Measurements from ENCODE around the gene RRAS.

RRAS gene

GRCh38 chr19:49599378-49600295, 40.3 kb downstream of the RRAS start:
- Histone ChIP-seq H3K9ac (ENCODE audit: low read length) (no peak overlapping the region), H3K9me3 (ENCODE audit: control insufficient read depth, insufficient read depth, low read depth, low read length) (no peaks in the 10 kb centered on the region), H3K4me1 (ENCODE audit: control insufficient read depth, insufficient read depth, low read length) (no peaks in the 10 kb centered on the region), H3K36me3 (ENCODE audit: control insufficient read depth, insufficient read depth, low read length) (peaks cover 88% of the 10 kb centered on the region), H3K4me3 (ENCODE audit: low read depth, low read length) (no peak overlapping the region), H3K27me3 (ENCODE audit: control insufficient read depth, insufficient read depth, low read length) (no peaks in the 10 kb centered on the region), H3K27ac (ENCODE audit: low read depth, low read length) (no peak overlapping the region)

DNA sequence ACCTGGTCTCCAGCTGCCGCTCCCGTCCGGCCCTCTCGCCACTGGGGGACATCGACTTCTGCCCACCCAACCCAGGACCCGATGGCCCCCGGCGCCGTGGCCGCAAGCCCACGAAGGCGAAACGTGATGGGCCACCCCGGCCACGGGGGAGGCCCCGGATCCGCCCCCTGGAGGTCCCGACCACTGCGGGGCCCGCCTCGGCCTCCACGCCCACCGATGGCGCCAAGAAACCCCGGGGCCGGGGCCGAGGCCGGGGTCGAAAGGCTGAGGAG, 42.3 kb downstream of the RRAS start:
- Histone ChIP-seq H3K36me3 (ENCODE audit: control insufficient read depth, insufficient read depth, low read length) (peaks cover 80% of the 10 kb centered on the region), H3K27me3 (ENCODE audit: control insufficient read depth, insufficient read depth, low read length) (no peaks in the 10 kb centered on the region), H3K4me3 (ENCODE audit: low read depth, low read length) (no peak overlapping the region), H3K9me3 (ENCODE audit: control insufficient read depth, insufficient read depth, low read depth, low read length) (no peaks in the 10 kb centered on the region), H3K9ac (ENCODE audit: low read length) (no peak overlapping the region), H3K4me1 (ENCODE audit: control insufficient read depth, insufficient read depth, low read length) (peaks cover 7% of the 10 kb centered on the region; the same call in 1 of the 2 replicates), H3K27ac (ENCODE audit: low read depth, low read length) (no peak overlapping the region)

DNA sequence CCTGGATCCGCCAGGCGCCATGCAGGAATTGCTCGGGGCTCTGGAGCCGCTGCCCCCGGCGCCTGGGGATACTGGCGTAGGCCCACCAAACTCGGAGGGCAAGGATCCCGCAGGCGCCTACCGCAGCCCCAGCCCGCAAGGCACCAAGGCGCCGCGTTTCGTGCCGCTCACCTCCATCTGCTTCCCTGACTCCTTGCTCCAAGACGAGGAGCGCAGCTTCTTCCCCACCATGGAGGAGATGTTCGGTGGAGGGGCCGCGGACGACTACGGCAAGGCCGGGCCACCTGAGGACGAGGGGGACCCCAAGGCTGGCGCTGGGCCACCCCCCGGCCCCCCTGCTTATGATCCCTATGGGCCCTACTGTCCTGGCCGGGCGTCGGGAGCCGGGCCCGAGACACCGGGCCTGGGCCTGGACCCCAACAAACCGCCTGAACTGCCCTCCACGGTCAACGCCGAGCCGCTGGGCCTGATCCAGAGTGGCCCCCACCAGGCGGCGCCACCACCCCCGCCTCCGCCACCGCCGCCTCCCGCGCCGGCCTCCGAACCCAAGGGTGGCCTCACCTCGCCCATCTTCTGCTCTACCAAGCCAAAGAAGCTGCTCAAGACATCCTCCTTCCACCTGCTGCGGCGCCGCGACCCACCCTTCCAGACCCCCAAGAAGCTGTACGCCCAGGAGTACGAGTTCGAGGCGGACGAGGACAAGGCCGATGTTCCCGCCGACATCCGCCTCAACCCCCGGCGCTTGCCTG, 42.8 kb downstream of the RRAS start:
- Histone ChIP-seq H3K27me3 (ENCODE audit: control insufficient read depth, insufficient read depth, low read length) (no peaks in the 10 kb centered on the region), H3K36me3 (ENCODE audit: control insufficient read depth, insufficient read depth, low read length) (peaks cover 75% of the 10 kb centered on the region), H3K9me3 (ENCODE audit: control insufficient read depth, insufficient read depth, low read depth, low read length) (no peaks in the 10 kb centered on the region), H3K27ac (ENCODE audit: low read depth, low read length) (no peak overlapping the region), H3K4me1 (ENCODE audit: control insufficient read depth, insufficient read depth, low read length) (peaks cover 7% of the 10 kb centered on the region; the same call in 1 of the 2 replicates), H3K9ac (ENCODE audit: low read length) (no peak overlapping the region), H3K4me3 (ENCODE audit: low read depth, low read length) (no peak overlapping the region)

DNA sequence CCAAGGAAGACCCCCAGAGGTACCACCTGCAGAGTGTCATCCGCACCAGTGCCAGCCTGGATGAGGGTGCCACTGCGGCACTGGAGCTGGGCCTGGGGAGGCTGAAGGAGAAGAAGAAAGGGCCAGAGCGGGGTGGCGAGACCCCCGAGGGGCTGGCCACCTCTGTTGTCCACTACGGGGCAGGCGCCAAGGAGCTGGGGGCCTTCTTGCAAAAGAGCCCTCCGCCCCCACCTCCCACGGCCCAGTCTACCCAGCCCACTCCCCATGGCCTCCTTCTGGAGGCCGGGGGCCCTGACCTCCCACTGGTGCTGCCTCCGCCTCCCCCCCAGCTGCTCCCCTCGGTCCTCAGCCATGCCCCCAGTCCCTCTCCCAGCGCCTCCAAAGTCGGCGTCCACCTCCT, 43.5 kb downstream of the RRAS start:
- Histone ChIP-seq H3K4me1 (ENCODE audit: control insufficient read depth, insufficient read depth, low read length) (peaks cover 7% of the 10 kb centered on the region; the same call in 1 of the 2 replicates), H3K36me3 (ENCODE audit: control insufficient read depth, insufficient read depth, low read length) (peaks cover 69% of the 10 kb centered on the region), H3K27me3 (ENCODE audit: control insufficient read depth, insufficient read depth, low read length) (no peaks in the 10 kb centered on the region), H3K9me3 (ENCODE audit: control insufficient read depth, insufficient read depth, low read depth, low read length) (no peaks in the 10 kb centered on the region), H3K9ac (ENCODE audit: low read length) (no peak overlapping the region), H3K4me3 (ENCODE audit: low read depth, low read length) (no peak overlapping the region), H3K27ac (ENCODE audit: low read depth, low read length) (no peak overlapping the region)

DNA sequence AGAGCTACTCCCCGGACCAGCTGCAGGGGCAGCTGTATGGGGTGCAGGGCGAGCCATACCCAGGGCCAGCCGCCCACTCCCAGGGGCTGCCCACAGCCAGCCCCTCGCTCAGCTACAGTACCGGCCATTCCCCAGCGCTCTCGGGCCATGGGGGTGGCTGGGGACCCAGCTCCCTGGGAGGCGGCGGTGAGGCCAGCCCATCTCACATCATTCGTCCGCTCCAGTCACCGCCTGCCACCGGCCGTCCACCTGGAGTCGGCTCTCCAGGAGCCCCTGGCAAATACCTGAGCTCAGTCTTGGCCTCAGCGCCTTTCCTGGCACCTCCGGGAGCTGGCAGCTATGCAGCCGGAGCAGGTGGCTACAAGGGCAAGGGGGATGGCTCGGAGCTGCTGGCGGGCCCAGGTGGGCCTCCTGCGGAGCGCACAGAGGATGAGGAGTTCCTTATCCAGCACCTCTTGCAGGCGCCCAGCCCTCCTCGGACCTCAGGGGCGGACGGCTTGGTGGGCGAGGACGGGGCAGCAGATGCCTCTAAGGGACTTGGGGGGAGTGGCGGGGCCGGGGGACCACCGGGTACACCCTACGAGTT, 44.0 kb downstream of the RRAS start:
- H3K27ac ChIP-seq (ENCODE audit: low read depth, low read length), result no peak overlapping the region
- no peaks in the 10 kb centered on the region for H3K27me3 ChIP-seq (ENCODE audit: control insufficient read depth, insufficient read depth, low read length)
- peaks cover 64% of the 10 kb centered on the region for H3K36me3 ChIP-seq (ENCODE audit: control insufficient read depth, insufficient read depth, low read length)
- no peak overlapping the region for H3K9ac ChIP-seq (ENCODE audit: low read length)
- H3K4me3 ChIP-seq (ENCODE audit: low read depth, low read length), result no peak overlapping the region
- no peaks in the 10 kb centered on the region for H3K9me3 ChIP-seq (ENCODE audit: control insufficient read depth, insufficient read depth, low read depth, low read length)
- peaks cover 7% of the 10 kb centered on the region; the same call in 1 of the 2 replicates for H3K4me1 ChIP-seq (ENCODE audit: control insufficient read depth, insufficient read depth, low read length)

- Histone ChIP-seq H3K27ac (ENCODE audit: low read depth, low read length) (no peak overlapping the region), H3K9ac (ENCODE audit: low read length) (no peak overlapping the region), H3K27me3 (ENCODE audit: control insufficient read depth, insufficient read depth, low read length) (no peaks in the 10 kb centered on the region), H3K4me3 (ENCODE audit: low read depth, low read length) (no peak overlapping the region), H3K4me1 (ENCODE audit: control insufficient read depth, insufficient read depth, low read length) (peaks cover 7% of the 10 kb centered on the region; the same call in 1 of the 2 replicates), H3K9me3 (ENCODE audit: control insufficient read depth, insufficient read depth, low read depth, low read length) (no peaks in the 10 kb centered on the region), H3K36me3 (ENCODE audit: control insufficient read depth, insufficient read depth, low read length) (peaks cover 58% of the 10 kb centered on the region)
Observed at GRCh38 chr19:49594993-49595818, 44.7 kb downstream of the RRAS start.

GRCh38 chr19:49594157-49594992, 45.6 kb downstream of the RRAS start:
- peak overlapping the region; percentile 27; the same call in 1 of the 2 replicates for H3K4me3 ChIP-seq (ENCODE audit: low read depth, low read length)
- no peaks in the 10 kb centered on the region for H3K27me3 ChIP-seq (ENCODE audit: control insufficient read depth, insufficient read depth, low read length)
- H3K9ac ChIP-seq (ENCODE audit: low read length), result no peak overlapping the region

DNA sequence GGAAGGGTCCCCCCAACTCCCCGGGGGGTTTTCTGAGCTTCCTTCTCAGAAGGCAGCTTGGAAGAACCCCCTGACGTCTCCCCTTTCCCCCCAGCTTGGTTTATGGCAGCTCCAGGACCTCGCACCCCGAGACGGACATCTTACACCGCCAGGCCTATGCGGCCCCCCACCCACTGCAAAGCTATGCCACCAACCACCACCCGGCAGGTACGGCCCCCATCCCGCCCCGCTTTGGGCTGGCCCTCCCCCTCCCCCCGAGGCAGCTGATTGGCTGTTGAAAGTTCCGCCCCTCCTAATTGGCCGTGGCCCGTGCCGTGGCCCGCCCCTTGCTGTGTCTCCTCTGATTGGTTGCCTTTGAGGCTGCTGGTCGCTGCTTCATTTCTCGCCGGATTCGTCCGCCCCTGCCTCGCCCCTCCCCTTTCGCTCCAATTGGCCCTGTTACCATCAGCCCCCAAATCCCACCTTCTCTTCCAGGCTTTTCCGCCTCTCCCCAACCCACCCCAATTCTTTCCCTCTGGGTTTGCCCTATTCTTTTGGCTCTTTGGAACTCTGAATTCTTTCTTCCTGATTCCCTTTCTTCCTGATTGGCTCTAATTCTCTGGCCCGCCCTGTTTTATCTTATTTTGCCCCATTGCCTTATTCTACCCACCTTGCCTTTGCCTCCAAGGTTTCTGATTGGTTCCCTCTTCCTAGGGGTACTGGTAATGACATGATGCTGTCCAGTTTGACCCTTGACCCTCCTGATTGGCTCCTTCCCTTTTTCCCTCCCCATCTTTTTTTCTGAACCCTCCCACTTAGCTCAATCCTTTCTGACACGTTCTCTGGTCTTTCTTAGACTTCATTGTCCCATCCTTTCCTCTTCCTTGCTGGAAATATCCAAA, 46.5 kb downstream of the RRAS start:
- Histone ChIP-seq H3K27me3 (ENCODE audit: control insufficient read depth, insufficient read depth, low read length) (no peaks in the 10 kb centered on the region), H3K27ac (ENCODE audit: low read depth, low read length) (no peak overlapping the region), H3K4me1 (ENCODE audit: control insufficient read depth, insufficient read depth, low read length) (peaks cover 10% of the 10 kb centered on the region; the same call in 1 of the 2 replicates), H3K9me3 (ENCODE audit: control insufficient read depth, insufficient read depth, low read depth, low read length) (no peaks in the 10 kb centered on the region), H3K9ac (ENCODE audit: low read length) (peak overlapping the region; percentile 48), H3K36me3 (ENCODE audit: control insufficient read depth, insufficient read depth, low read length) (peaks cover 40% of the 10 kb centered on the region), H3K4me3 (ENCODE audit: low read depth, low read length) (peak overlapping the region; percentile 77)

More at GRCh38 chr19:49594157-49594992, 45.6 kb downstream of the RRAS start:
- Histone ChIP-seq H3K9me3 (ENCODE audit: control insufficient read depth, insufficient read depth, low read depth, low read length) (no peaks in the 10 kb centered on the region), H3K27ac (ENCODE audit: low read depth, low read length) (no peak overlapping the region), H3K4me1 (ENCODE audit: control insufficient read depth, insufficient read depth, low read length) (peaks cover 10% of the 10 kb centered on the region; the same call in 1 of the 2 replicates), H3K36me3 (ENCODE audit: control insufficient read depth, insufficient read depth, low read length) (peaks cover 49% of the 10 kb centered on the region)

DNA sequence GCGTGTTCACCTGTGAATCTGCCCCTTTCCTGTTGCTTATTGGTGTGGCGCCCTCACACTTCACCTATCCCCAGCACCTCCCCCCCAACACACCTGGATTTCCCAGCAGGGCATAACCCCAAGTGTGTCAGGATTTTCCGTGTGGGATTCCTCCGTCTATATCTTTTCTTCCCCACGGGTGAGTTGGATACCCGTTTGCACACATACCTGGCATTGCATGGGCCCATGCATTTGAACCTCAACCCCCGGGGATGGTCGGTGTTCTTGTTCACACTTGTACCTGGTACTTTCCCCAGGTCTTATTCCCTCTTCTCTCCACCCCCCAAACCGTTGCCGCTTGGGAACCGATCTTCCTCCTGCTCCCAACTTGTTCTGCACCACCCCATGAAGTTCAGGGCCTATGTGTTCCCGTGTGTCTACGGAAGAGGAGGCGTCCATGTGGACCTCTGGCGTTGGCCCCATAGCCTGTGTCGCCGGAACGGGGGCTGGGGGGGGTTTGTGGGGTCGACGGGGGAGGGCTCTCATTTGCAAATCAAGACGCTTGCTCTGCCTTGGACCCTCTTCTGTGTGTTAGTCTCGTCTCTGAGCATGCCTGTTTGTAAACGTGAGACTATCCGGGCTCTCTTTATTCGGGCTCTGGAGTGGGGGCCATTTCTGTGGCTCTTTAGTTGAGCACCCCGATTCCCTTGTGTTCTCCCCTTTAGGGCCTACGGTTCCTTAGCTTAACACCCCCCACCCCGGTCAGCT, 47.3 kb downstream of the RRAS start:
- H3K9ac ChIP-seq (ENCODE audit: low read length), result peak overlapping the region; percentile 82
- H3K4me3 ChIP-seq (ENCODE audit: low read depth, low read length), result peak overlapping the region; percentile 77
- H3K27ac ChIP-seq (ENCODE audit: low read depth, low read length), result 0 out of 2 replicates have a peak overlapping the region, but pooled peaks have one; percentile 84
- no peaks in the 10 kb centered on the region for H3K27me3 ChIP-seq (ENCODE audit: control insufficient read depth, insufficient read depth, low read length)
- H3K36me3 ChIP-seq (ENCODE audit: control insufficient read depth, insufficient read depth, low read length), result peaks cover 34% of the 10 kb centered on the region
- H3K4me1 ChIP-seq (ENCODE audit: control insufficient read depth, insufficient read depth, low read length), result peaks cover 10% of the 10 kb centered on the region; the same call in 1 of the 2 replicates
- H3K9me3 ChIP-seq (ENCODE audit: control insufficient read depth, insufficient read depth, low read depth, low read length), result no peaks in the 10 kb centered on the region

Data from HUES6 (cell line).